GM12878 (cell line): ENCODE measurements around the gene BRCA2.
A peak's percentile ranks its signal among the peaks of the same experiment; 100 is the strongest.

ENCODE experiments used
- CTCF ChIP-seq, 3 experiments: IDR thresholded peaks in 2 of 3; conservative IDR thresholded peaks in 1 of 3; 2 replicates each; pipeline ENCODE4 v1.5.1; 2011; ENCODE audit warnings: low read depth in 3 of 3, low read length in 3 of 3, mild to moderate bottlenecking in 3 of 3, control low read depth in 2 of 3, moderate library complexity in 2 of 3, inconsistent platforms in 1 of 3, mixed read lengths in 1 of 3; ENCODE audit not compliant: control insufficient read depth in 2 of 3, insufficient read depth in 1 of 3; ENCODE audit errors: extremely low read depth in 1 of 3
- CUX1 ChIP-seq: IDR thresholded peaks from 2 replicates; pipeline ENCODE4 v1.6.1; 2012; ENCODE audit warnings: improper control_type of control experiment, low read depth, low read length; ENCODE audit not compliant: insufficient replicate concordance
- EED ChIP-seq: sonication (generic); IDR thresholded peaks from 2 replicates; pipeline ENCODE4 v1.6.1; 2016; ENCODE audit warnings: antibody characterized with exemption, low read depth
- EZH2 ChIP-seq: IDR thresholded peaks from 2 replicates; pipeline ENCODE4 v1.6.1; 2012; ENCODE audit warnings: low read depth, mild to moderate bottlenecking, control low read depth, inconsistent platforms, low read length, borderline replicate concordance; ENCODE audit not compliant: control insufficient read depth
- FOS ChIP-seq: IDR thresholded peaks from 3 replicates; pipeline ENCODE4 v1.6.1; 2011; ENCODE audit warnings: borderline replicate concordance; ENCODE audit not compliant: insufficient read length; ENCODE audit errors: extremely low read depth
- NFXL1 ChIP-seq: fragments of 450-650 bp; IDR thresholded peaks from 2 replicates; pipeline ENCODE4 v1.6.1; 2017; ENCODE audit warnings: antibody characterized with exemption, mild to moderate bottlenecking, borderline replicate concordance
- NR2C1 ChIP-seq: fragments of 450-650 bp; IDR thresholded peaks from 2 replicates; pipeline ENCODE4 v1.6.1; 2017; ENCODE audit warnings: antibody characterized with exemption, mild to moderate bottlenecking, moderate library complexity
- POLR2A ChIP-seq: IDR thresholded peaks from 2 replicates; pipeline ENCODE4 v1.6.1; 2011; ENCODE audit warnings: low read depth, mild to moderate bottlenecking, low read length
- REST ChIP-seq: IDR thresholded peaks from 2 replicates; pipeline ENCODE4 v1.6.1; 2012; ENCODE audit warnings: mild to moderate bottlenecking, low read depth, low read length
- TARDBP ChIP-seq: IDR thresholded peaks from 2 replicates; pipeline ENCODE4 v1.6.1; 2016; ENCODE audit warnings: borderline replicate concordance
- TCF7 ChIP-seq: IDR thresholded peaks from 2 replicates; pipeline ENCODE4 v1.6.1; 2014; ENCODE audit warnings: antibody characterized with exemption, borderline replicate concordance
- ZNF274 ChIP-seq: IDR thresholded peaks from one replicate; pipeline ENCODE4 v1.8.0; 2011; ENCODE audit not compliant: insufficient read length, insufficient read depth

GRCh38 chr13:32408296-32409000, 93.1 kb downstream of the BRCA2 start:
- TF ChIP-seq CUX1: no peak
- no peak for TF ChIP-seq EZH2
- TF ChIP-seq EED: no peak
- no peak for TF ChIP-seq TARDBP
- TF ChIP-seq POLR2A: no peak
- peak; percentile 52; the same call in 1 of the 2 replicates for TF ChIP-seq TCF7
- TF ChIP-seq REST: no peak
- no peak for TF ChIP-seq NR2C1
- TF ChIP-seq NFXL1: no peak
- no peak for TF ChIP-seq CTCF (IDR thresholded peaks at IDR 0.05 in 2 of 3, conservative IDR thresholded peaks at IDR 0.05 in 1 of 3; ENCODE audit: control insufficient read depth in 2 of 3, extremely low read depth in 1 of 3, insufficient read depth in 1 of 3, low read depth in 3 of 3, low read length in 3 of 3)
- no peak for TF ChIP-seq ZNF274
- TF ChIP-seq FOS: no peak
